Testis (tissue), 3 donors: ENCODE data around the gene SHISA8. TPM values are rescaled to one million over a fixed set of nuclear protein-coding genes. Genes with fewer than 3 reads are reported as not detected.

Experiments
- DNase-seq: peaks from one replicate; pipeline ENCODE4 v3.0.0-alpha.2; 2019
- H3K27ac ChIP-seq, 2 donors: fragments of 200-600 bp; sonication (generic); one replicate each; pipeline ENCODE4 v1.5.1; 2019
- H3K27me3 ChIP-seq: fragments of 200-600 bp; sonication (generic); one replicate; pipeline ENCODE4 v1.5.1; 2019
- H3K36me3 ChIP-seq: fragments of 200-600 bp; sonication (generic); one replicate; pipeline ENCODE4 v1.5.1; 2017; ENCODE audit warnings: low read depth; ENCODE audit errors: missing control alignments
- H3K4me1 ChIP-seq: fragments of 200-600 bp; sonication (generic); one replicate; pipeline ENCODE4 v1.5.1; 2019
- H3K4me3 ChIP-seq, 2 donors: fragments of 200-600 bp; sonication (generic); one replicate each; pipeline ENCODE4 v1.5.1; 2017 to 2019
- H3K9me3 ChIP-seq: fragments of 200-600 bp; sonication (generic); one replicate; pipeline ENCODE4 v1.5.1; 2017
- CTCF ChIP-seq, 3 experiments: fragments of 450-650 bp in 2 of 3; fragments of 200-600 bp in 1 of 3; sonication (generic) in 1 of 3; IDR thresholded peaks; one replicate each; pipeline ENCODE4 v1.5.1; 2016 to 2019; ENCODE audit warnings: antibody characterized with exemption in 3 of 3, mild to moderate bottlenecking in 2 of 3, moderate library complexity in 1 of 3
- POLR2A ChIP-seq: fragments of 450-650 bp; IDR thresholded peaks from one replicate; pipeline ENCODE4 v1.6.1; 2017; ENCODE audit warnings: antibody characterized with exemption, mild to moderate bottlenecking, moderate library complexity
- WGBS, 2 donors: methylation state at CpG; one replicate each; pipeline ENCODE4 v1.1.5; 2018; 5-methylcytosine and 5-hydroxymethylcytosine counted together
- intact Hi-C: fragments of 100-400 bp; cut with DNase I; formaldehyde crosslinking; loops from one replicate; pipeline ENCODE4 v1.15.1; 2023; ENCODE audit warnings: low total_unique reads
- polyA plus RNA-seq: library from polyadenylated mRNA; stranded (reverse); fragments of 350-450 nt; fragmentation: Illumina TruSeq; extraction: RNeasy Lipid Tissue Mini Kit (QIAGEN cat#74804); gene quantifications from one replicate; pipeline ENCODE4 v1.2.3, GENCODE V29; 2014; ENCODE audit warnings: low read depth, low replicate concordance; ENCODE audit not compliant: insufficient read depth
- total RNA-seq, 2 donors: library from RNA; depleted of rRNA; stranded (reverse); fragments of >200 nt; gene quantifications; one replicate each; pipeline ENCODE4 v1.2.3, GENCODE V29; 2016

SHISA8 gene
- total and polyA plus RNA-seq, 3 donors from 2014 or later: 1.3 to 1.4 TPM; not detected in 1

GRCh38 chr22:41919357-41920224 lies 4.7 kb upstream of the SHISA8 start:
- Histone ChIP-seq H3K36me3 (no peaks in the 10 kb centered on the region), H3K27ac (no peak overlapping the region), H3K9me3 (no peaks in the 10 kb centered on the region), H3K4me1 (peaks cover 7% of the 10 kb centered on the region), H3K4me3 (peak overlapping the region; percentile 36 to 38), H3K27me3 (no peaks in the 10 kb centered on the region)
- TF ChIP-seq CTCF (IDR thresholded peaks at IDR 0.05): no peak
- no peak for TF ChIP-seq POLR2A
- intact Hi-C loops: no loop called here
- WGBS, 2 donors: 1 to 2% methylated on average over 15 to 60 of the region's 62 CpGs
- peak; percentile 71 for DNase-seq

GRCh38 chr22:41917903-41918791 lies 3.3 kb upstream of the SHISA8 start:
- Histone ChIP-seq H3K4me3 (no peak overlapping the region), H3K9me3 (no peaks in the 10 kb centered on the region), H3K27me3 (no peaks in the 10 kb centered on the region), H3K36me3 (no peaks in the 10 kb centered on the region), H3K4me1 (peaks cover 7% of the 10 kb centered on the region), H3K27ac (no peak overlapping the region)
- no peak for DNase-seq
- TF ChIP-seq CTCF (IDR thresholded peaks at IDR 0.05) (no peak), POLR2A (no peak)
- WGBS, 2 donors: 75 to 83% methylated on average over 18 to 23 of the region's 23 CpGs
- intact Hi-C loops: no loop called here

- peaks cover 7% of the 10 kb centered on the region for H3K4me1 ChIP-seq
- no peak for TF ChIP-seq CTCF (IDR thresholded peaks at IDR 0.05)
- no peak for TF ChIP-seq POLR2A
- no peaks in the 10 kb centered on the region for H3K27me3 ChIP-seq
- WGBS, 2 donors: 88 to 89% methylated on average over 7 to 11 of the region's 11 CpGs
- no peaks in the 10 kb centered on the region for H3K9me3 ChIP-seq
- no peaks in the 10 kb centered on the region for H3K36me3 ChIP-seq
- intact Hi-C loops: no loop called here
- H3K4me3 ChIP-seq: no peak overlapping the region
- no peak for DNase-seq
- no peak overlapping the region for H3K27ac ChIP-seq
These were observed 2.6 kb upstream of the SHISA8 start for GRCh38 chr22:41917375-41917902.

- intact Hi-C loops: no loop called here
- no peak for DNase-seq
- H3K27me3 ChIP-seq: no peaks in the 10 kb centered on the region
- H3K4me1 ChIP-seq: peaks cover 7% of the 10 kb centered on the region
- H3K4me3 ChIP-seq: no peak overlapping the region
- no peak overlapping the region for H3K27ac ChIP-seq
- TF ChIP-seq POLR2A (no peak), CTCF (IDR thresholded peaks at IDR 0.05) (no peak)
- no peaks in the 10 kb centered on the region for H3K36me3 ChIP-seq
- no peaks in the 10 kb centered on the region for H3K9me3 ChIP-seq
- WGBS, 2 donors: 78 to 81% methylated on average over 10 of the region's 10 CpGs
These were observed 2.0 kb upstream of the SHISA8 start for GRCh38 chr22:41916745-41917358.
